Aorta (tissue), 5 donors: Measurements from ENCODE around the gene SUSD4. TPM values are rescaled to one million over a fixed set of nuclear protein-coding genes. Genes with fewer than 3 reads are reported as not detected.

Experiments used
- ATAC-seq: fragments of 200-7000 bp; cut with Tn5 transposase; one replicate; pipeline ENCODE4 v1.9.1; 2022; ENCODE audit warnings: moderate library complexity; ENCODE audit not compliant: low FRiP score
- DNase-seq, 2 donors: peaks; one replicate each; pipeline ENCODE4 v3.0.0-alpha.2; 2020
- H3K27ac ChIP-seq, 2 donors: one replicate each; pipeline ENCODE4 v1.5.1; 2013; ENCODE audit warnings: low read length in 2 of 2, mild to moderate bottlenecking in 2 of 2, moderate library complexity in 2 of 2, control low read depth in 1 of 2, inconsistent platforms in 1 of 2, low read depth in 1 of 2
- H3K27me3 ChIP-seq, 2 donors: one replicate each; pipeline ENCODE4 v1.6.1; 2013; ENCODE audit warnings: control low read depth in 1 of 2, low read length in 1 of 2, mild to moderate bottlenecking in 1 of 2, moderate library complexity in 1 of 2; ENCODE audit not compliant: insufficient read depth in 2 of 2, control insufficient read depth in 1 of 2
- H3K36me3 ChIP-seq, 2 donors: one replicate each; pipeline ENCODE4 v1.6.1; 2013; ENCODE audit warnings: control low read depth in 1 of 2, low read length in 1 of 2, mild to moderate bottlenecking in 1 of 2; ENCODE audit not compliant: insufficient read depth in 2 of 2, control insufficient read depth in 1 of 2
- H3K4me1 ChIP-seq, 2 donors: one replicate each; pipeline ENCODE4 v1.6.1; 2013; ENCODE audit warnings: low read length in 2 of 2, control low read depth in 1 of 2, mild to moderate bottlenecking in 1 of 2, moderate library complexity in 1 of 2; ENCODE audit not compliant: insufficient read depth in 2 of 2, control insufficient read depth in 1 of 2
- H3K4me3 ChIP-seq, 2 donors: one replicate each; pipeline ENCODE4 v1.5.1; 2013; ENCODE audit warnings: low read length in 2 of 2, control low read depth in 1 of 2, mild to moderate bottlenecking in 1 of 2
- H3K9me3 ChIP-seq: one replicate; pipeline ENCODE4 v1.6.1; 2013; ENCODE audit warnings: mild to moderate bottlenecking, low read length; ENCODE audit not compliant: control insufficient read depth
- WGBS, 2 donors: extraction: QIAGEN DNeasy Blood & Tissue Kit; methylation state at CpG; one replicate each; pipeline ENCODE4 v1.1.7; 2013; 5-methylcytosine and 5-hydroxymethylcytosine counted together
- intact Hi-C, 2 donors: fragments of 100-400 bp; cut with DNase I; formaldehyde crosslinking; loops; one replicate each; pipeline versions ENCODE4 v1.14.2 to v1.15.0; 2022
- polyA plus RNA-seq, 2 donors: library from polyadenylated mRNA; stranded (reverse); fragments of 200-250 nt; gene quantifications; one replicate each; pipeline ENCODE4 v1.2.3, GENCODE V29; 2013
- total RNA-seq, 2 donors: library from RNA; stranded (reverse); fragmentation: NEBNext Ultra II Directional; extraction: Animal tissue kit (Norgen Biotek cat#: 25700); gene quantifications; one replicate each; pipeline ENCODE4 v1.2.1, GENCODE V29; 2021
- donor health status: healthy with polysubstance abuse.
- donor health status: Bipolar disorder and iron deficiency.
- donor health status: DM: no; HTN: no; CAD: no.
- donor health status: DM: no; HTN: no; CAD: no.
- donor health status: DM: yes; HTN: yes; CAD: no.

The SUSD4 gene
- total and polyA plus RNA-seq, 4 donors, result 0.46 to 0.81 (median 0.57) TPM

GRCh38 chr1:223329664-223330415 lies 34.1 kb downstream of the SUSD4 start:
- Histone ChIP-seq H3K36me3 (no peaks in the 10 kb centered on the region), H3K4me3 (no peak overlapping the region), H3K4me1 (peaks cover 5 to 6% of the 10 kb centered on the region in 2 donors), H3K9me3 (no peaks in the 10 kb centered on the region), H3K27ac (no peak overlapping the region), H3K27me3 (no peaks in the 10 kb centered on the region)
- no peak for ATAC-seq
- DNase-seq, result no peak
- intact Hi-C loops, result no loop called here
- 88% methylated on average over 5 of the region's 5 CpGs for WGBS, 2 donors

GRCh38 chr1:223329252-223329651 lies 34.7 kb downstream of the SUSD4 start:
- intact Hi-C loops, result no loop called here
- no peaks in the 10 kb centered on the region for H3K27me3 ChIP-seq
- no peaks in the 10 kb centered on the region for H3K9me3 ChIP-seq
- DNase-seq (no peak), ATAC-seq (no peak)
- H3K4me1 ChIP-seq, result peaks cover 5 to 6% of the 10 kb centered on the region in 2 donors
- no peaks in the 10 kb centered on the region for H3K36me3 ChIP-seq
- H3K27ac ChIP-seq, result no peak overlapping the region
- no peak overlapping the region for H3K4me3 ChIP-seq

GRCh38 chr1:223328566-223328965 lies 35.4 kb downstream of the SUSD4 start:
- no peak overlapping the region for H3K27ac ChIP-seq
- H3K36me3 ChIP-seq, result no peaks in the 10 kb centered on the region
- intact Hi-C loops, result no loop called here
- no peaks in the 10 kb centered on the region for H3K27me3 ChIP-seq
- WGBS, 2 donors, result 81 to 84% methylated on average over 4 of the region's 4 CpGs
- no peak overlapping the region for H3K4me3 ChIP-seq
- peaks cover 5 to 6% of the 10 kb centered on the region in 2 donors for H3K4me1 ChIP-seq
- H3K9me3 ChIP-seq, result no peaks in the 10 kb centered on the region
- no peak for ATAC-seq
- DNase-seq, result no peak

- no peak overlapping the region for H3K4me3 ChIP-seq
- peaks cover 5 to 6% of the 10 kb centered on the region in 2 donors for H3K4me1 ChIP-seq
- no peak for ATAC-seq
- intact Hi-C loops, result no loop called here
- H3K36me3 ChIP-seq, result no peaks in the 10 kb centered on the region
- no peaks in the 10 kb centered on the region for H3K9me3 ChIP-seq
- H3K27me3 ChIP-seq, result no peaks in the 10 kb centered on the region
- no peak overlapping the region for H3K27ac ChIP-seq
- no peak for DNase-seq
- 47 to 57% methylated on average over 1 of the region's 1 CpG for WGBS, 2 donors
Measured at GRCh38 chr1:223326776-223327175, 37.2 kb downstream of the SUSD4 start.

- 37 to 67% methylated on average over 2 of the region's 2 CpGs for WGBS, 2 donors
- no peak for ATAC-seq
Measured at GRCh38 chr1:223323491-223324484, 40.2 kb downstream of the SUSD4 start.

GRCh38 chr1:223322868-223323267 lies 41.1 kb downstream of the SUSD4 start:
- Histone ChIP-seq H3K27ac (no peak overlapping the region), H3K9me3 (no peaks in the 10 kb centered on the region), H3K36me3 (no peaks in the 10 kb centered on the region), H3K27me3 (no peaks in the 10 kb centered on the region), H3K4me3 (no peak overlapping the region), H3K4me1 (no peaks in the 10 kb centered on the region)
- ATAC-seq, result no peak
- no peak for DNase-seq
- intact Hi-C loops, result no loop called here
- 82 to 89% methylated on average over 3 of the region's 3 CpGs for WGBS, 2 donors

More at GRCh38 chr1:223323491-223324484, 40.2 kb downstream of the SUSD4 start:
- Histone ChIP-seq H3K4me3 (no peak overlapping the region), H3K4me1 (no peaks in the 10 kb centered on the region), H3K9me3 (no peaks in the 10 kb centered on the region), H3K27ac (no peak overlapping the region), H3K27me3 (no peaks in the 10 kb centered on the region), H3K36me3 (no peaks in the 10 kb centered on the region)
- intact Hi-C loops, result no loop called here
- DNase-seq, result no peak

GRCh38 chr1:223320959-223321358 lies 43.0 kb downstream of the SUSD4 start:
- intact Hi-C loops, result no loop called here
- DNase-seq (no peak), ATAC-seq (no peak)
- WGBS, 2 donors, result 85 to 94% methylated on average over 6 of the region's 6 CpGs
- Histone ChIP-seq H3K4me3 (no peak overlapping the region), H3K27ac (no peak overlapping the region), H3K4me1 (no peaks in the 10 kb centered on the region), H3K36me3 (no peaks in the 10 kb centered on the region), H3K9me3 (no peaks in the 10 kb centered on the region), H3K27me3 (no peaks in the 10 kb centered on the region)

GRCh38 chr1:223319905-223320580 lies 43.9 kb downstream of the SUSD4 start:
- no peaks in the 10 kb centered on the region for H3K36me3 ChIP-seq
- no peaks in the 10 kb centered on the region for H3K9me3 ChIP-seq
- no peak overlapping the region for H3K4me3 ChIP-seq
- ATAC-seq (no peak), DNase-seq (no peak)
- intact Hi-C loops, result no loop called here
- H3K27ac ChIP-seq, result no peak overlapping the region
- no peaks in the 10 kb centered on the region for H3K27me3 ChIP-seq
- no peaks in the 10 kb centered on the region for H3K4me1 ChIP-seq
- 80 to 87% methylated on average over 11 of the region's 11 CpGs for WGBS, 2 donors
